Prostate gland (tissue), 2 donors: ENCODE measurements around the gene AARS1.
"Not testable (repeated sequence)": the region's sequence is repeated elsewhere in the genome, so short reads cannot be mapped to it uniquely, and the experiment has no call there.

Source experiments
- POLR2A ChIP-seq: fragments of 450-650 bp; IDR thresholded peaks from one replicate; pipeline ENCODE4 v1.6.1; 2016; ENCODE audit warnings: antibody characterized with exemption, mild to moderate bottlenecking
- POLR2AphosphoS5 ChIP-seq: sonication (generic); formaldehyde crosslinking; IDR thresholded peaks from one replicate; pipeline ENCODE4 v1.6.1; 2017; ENCODE audit warnings: antibody characterized with exemption
- TF ChIP-seq, protein P1 (sequence below), 4 experiments: fragments of 200-600 bp in 2 of 4; fragments of 450-650 bp in 2 of 4; sonication (generic) in 2 of 4; IDR thresholded peaks; 1 replicate in 3 of 4; 2 replicates in 1 of 4; pipeline ENCODE4 v1.5.1; 2016 to 2019; ENCODE audit warnings: antibody characterized with exemption in 4 of 4, mild to moderate bottlenecking in 2 of 4, moderate library complexity in 2 of 4

DNA sequence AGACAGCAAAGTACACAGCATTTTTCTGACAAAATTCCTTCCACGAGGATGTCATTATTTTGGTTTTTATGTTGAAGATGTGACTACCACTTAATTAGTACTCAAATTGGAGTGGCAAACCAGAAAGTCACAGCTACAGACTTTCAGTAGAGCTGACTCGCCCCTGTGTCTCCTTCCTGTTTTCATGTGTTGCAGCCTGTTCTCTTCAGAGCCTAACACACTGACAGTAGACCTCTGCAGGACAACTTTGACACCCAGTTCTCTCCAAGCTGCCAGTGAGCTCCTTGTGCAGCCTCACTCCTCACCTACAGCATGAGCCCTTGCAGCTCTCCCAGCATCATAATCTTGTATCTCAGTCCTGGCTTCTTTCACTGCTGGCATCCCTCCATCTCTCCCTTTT lies 66.7 kb downstream of the AARS1 start:
- TF ChIP-seq POLR2AphosphoS5, POLR2A: not testable (repeated sequence)
- TF ChIP-seq, protein P1, sequence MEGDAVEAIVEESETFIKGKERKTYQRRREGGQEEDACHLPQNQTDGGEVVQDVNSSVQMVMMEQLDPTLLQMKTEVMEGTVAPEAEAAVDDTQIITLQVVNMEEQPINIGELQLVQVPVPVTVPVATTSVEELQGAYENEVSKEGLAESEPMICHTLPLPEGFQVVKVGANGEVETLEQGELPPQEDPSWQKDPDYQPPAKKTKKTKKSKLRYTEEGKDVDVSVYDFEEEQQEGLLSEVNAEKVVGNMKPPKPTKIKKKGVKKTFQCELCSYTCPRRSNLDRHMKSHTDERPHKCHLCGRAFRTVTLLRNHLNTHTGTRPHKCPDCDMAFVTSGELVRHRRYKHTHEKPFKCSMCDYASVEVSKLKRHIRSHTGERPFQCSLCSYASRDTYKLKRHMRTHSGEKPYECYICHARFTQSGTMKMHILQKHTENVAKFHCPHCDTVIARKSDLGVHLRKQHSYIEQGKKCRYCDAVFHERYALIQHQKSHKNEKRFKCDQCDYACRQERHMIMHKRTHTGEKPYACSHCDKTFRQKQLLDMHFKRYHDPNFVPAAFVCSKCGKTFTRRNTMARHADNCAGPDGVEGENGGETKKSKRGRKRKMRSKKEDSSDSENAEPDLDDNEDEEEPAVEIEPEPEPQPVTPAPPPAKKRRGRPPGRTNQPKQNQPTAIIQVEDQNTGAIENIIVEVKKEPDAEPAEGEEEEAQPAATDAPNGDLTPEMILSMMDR (IDR thresholded peaks at IDR 0.05), result not testable (repeated sequence)
